ENCODE measurements around the gene PRICKLE2.

DNA sequence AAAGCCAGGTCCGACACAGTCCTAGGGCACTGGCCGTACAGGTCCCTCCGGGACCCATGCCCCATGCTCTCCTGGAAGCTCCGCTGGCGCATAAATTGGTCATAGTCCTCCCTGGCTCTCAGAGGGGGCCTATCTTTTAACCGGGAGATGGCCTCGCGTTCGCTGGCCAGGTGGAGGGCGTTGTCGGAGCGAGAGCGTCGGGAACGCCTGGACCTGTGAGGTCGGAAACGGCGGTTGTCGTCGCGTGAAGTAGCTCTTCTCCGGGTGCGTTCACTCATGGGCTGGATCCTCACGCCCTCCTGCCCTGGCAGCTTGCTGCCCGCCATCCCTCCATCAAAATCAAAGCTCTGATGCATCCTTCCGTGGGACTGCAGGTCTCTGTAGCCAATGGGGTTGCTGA lies 126.0 kb downstream of the PRICKLE2 start:
- TF ChIP-seq, protein P1, sequence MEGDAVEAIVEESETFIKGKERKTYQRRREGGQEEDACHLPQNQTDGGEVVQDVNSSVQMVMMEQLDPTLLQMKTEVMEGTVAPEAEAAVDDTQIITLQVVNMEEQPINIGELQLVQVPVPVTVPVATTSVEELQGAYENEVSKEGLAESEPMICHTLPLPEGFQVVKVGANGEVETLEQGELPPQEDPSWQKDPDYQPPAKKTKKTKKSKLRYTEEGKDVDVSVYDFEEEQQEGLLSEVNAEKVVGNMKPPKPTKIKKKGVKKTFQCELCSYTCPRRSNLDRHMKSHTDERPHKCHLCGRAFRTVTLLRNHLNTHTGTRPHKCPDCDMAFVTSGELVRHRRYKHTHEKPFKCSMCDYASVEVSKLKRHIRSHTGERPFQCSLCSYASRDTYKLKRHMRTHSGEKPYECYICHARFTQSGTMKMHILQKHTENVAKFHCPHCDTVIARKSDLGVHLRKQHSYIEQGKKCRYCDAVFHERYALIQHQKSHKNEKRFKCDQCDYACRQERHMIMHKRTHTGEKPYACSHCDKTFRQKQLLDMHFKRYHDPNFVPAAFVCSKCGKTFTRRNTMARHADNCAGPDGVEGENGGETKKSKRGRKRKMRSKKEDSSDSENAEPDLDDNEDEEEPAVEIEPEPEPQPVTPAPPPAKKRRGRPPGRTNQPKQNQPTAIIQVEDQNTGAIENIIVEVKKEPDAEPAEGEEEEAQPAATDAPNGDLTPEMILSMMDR (IDR thresholded peaks at IDR 0.05), result no peak
- TF ChIP-seq POLR2A (IDR thresholded peaks at IDR 0.05; ENCODE audit: low read depth), result no peak
- TF ChIP-seq POLR2AphosphoS5 (IDR thresholded peaks at IDR 0.05), result no peak

Measured in esophagus muscularis mucosa (tissue), 3 donors.